ENCODE results near the gene ERP29.

DNA sequence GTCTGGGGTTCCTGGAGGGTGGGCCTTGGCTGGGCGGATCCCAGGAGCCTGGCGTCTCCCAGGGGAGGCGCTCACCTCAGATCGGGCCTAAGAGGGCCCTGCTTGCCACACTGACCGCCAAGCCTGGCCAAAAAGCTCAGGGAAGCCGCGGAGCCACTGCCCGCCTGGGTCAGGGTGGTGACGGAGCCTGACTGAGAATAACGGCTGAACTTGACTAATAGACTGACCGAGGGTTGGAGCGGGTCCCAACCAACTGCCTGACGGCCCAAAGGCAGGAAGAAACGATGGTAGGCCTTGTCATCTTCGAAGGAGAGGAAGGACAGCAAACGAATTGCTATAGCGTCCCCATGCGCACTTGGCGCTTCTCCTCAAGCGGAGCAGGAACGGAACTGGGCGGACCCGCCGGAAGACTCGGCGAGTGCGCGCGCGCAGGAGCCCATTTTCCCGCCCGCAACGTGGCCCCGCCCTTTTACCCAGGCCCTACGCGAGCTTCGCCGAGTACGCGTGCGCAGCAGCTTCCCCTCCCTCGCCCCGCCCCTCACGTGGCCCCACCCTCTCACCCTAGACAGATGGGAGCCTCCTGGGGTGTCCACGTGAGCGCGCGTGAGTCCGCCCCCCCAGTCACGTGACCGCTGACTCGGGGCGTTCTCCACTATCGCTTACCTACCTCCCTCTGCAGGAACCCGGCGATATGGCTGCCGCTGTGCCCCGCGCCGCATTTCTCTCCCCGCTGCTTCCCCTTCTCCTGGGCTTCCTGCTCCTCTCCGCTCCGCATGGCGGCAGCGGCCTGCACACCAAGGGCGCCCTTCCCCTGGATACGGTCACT lies at the start of gene ERP29, which contains the start of gene TMEM116:
- TF ChIP-seq, protein P1, sequence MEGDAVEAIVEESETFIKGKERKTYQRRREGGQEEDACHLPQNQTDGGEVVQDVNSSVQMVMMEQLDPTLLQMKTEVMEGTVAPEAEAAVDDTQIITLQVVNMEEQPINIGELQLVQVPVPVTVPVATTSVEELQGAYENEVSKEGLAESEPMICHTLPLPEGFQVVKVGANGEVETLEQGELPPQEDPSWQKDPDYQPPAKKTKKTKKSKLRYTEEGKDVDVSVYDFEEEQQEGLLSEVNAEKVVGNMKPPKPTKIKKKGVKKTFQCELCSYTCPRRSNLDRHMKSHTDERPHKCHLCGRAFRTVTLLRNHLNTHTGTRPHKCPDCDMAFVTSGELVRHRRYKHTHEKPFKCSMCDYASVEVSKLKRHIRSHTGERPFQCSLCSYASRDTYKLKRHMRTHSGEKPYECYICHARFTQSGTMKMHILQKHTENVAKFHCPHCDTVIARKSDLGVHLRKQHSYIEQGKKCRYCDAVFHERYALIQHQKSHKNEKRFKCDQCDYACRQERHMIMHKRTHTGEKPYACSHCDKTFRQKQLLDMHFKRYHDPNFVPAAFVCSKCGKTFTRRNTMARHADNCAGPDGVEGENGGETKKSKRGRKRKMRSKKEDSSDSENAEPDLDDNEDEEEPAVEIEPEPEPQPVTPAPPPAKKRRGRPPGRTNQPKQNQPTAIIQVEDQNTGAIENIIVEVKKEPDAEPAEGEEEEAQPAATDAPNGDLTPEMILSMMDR (conservative IDR thresholded peaks at IDR 0.05; ENCODE audit: low read depth, low read length), result peak; percentile 48
- no peak for TF ChIP-seq EZH2 (IDR thresholded peaks at IDR 0.05; ENCODE audit: low read length, unreplicated experiment)

Data from PC-3 (cell line).